ENCODE data around the gene SLC39A11. TPM values are rescaled to one million over a fixed set of nuclear protein-coding genes. Genes with fewer than 3 reads are reported as not detected.

SLC39A11 gene
- polyA plus RNA-seq, 1 donor from 2014 or later: 8.0 TPM

GRCh38 chr17:73140566-73140965 is 48.1 kb upstream of the SLC39A11 start:
- Histone ChIP-seq H3K4me2 (ENCODE audit: low read length) (no peak overlapping the region), H3K9ac (ENCODE audit: low read length) (no peak overlapping the region), H3K9me2 (ENCODE audit: insufficient read depth, low read length) (no peaks in the 10 kb centered on the region), H4K20me1 (ENCODE audit: insufficient read depth) (no peaks in the 10 kb centered on the region), H3K79me2 (replicated peaks; ENCODE audit: insufficient read depth, low read length) (no peaks in the 10 kb centered on the region), H3K27ac (ENCODE audit: low read length) (no peak overlapping the region), H3K36me3 (ENCODE audit: insufficient read depth, low read length) (no peaks in the 10 kb centered on the region), H3K9me3 (ENCODE audit: low read length) (no peaks in the 10 kb centered on the region), H3K4me3 (ENCODE audit: low read length) (no peak overlapping the region), H3K27me3 (ENCODE audit: insufficient read depth, low read depth, low read length) (no peaks in the 10 kb centered on the region), H3F3A (ENCODE audit: insufficient read depth, low read length, poor library complexity, severe bottlenecking) (no peaks in the 10 kb centered on the region), H2AFZ (ENCODE audit: low read depth, low read length) (no peak overlapping the region)
- TF ChIP-seq REST (IDR thresholded peaks at IDR 0.05; ENCODE audit: borderline replicate concordance) (no peak), EZH2 (IDR thresholded peaks at IDR 0.05; ENCODE audit: borderline replicate concordance, insufficient read depth, low read length, poor library complexity, severe bottlenecking) (no peak), TAF1 (IDR thresholded peaks at IDR 0.05; ENCODE audit: low read depth) (no peak), RAD21 (conservative IDR thresholded peaks at IDR 0.05) (no peak), POLR2AphosphoS5 (IDR thresholded peaks at IDR 0.05) (no peak), SMC3 (conservative IDR thresholded peaks at IDR 0.05; ENCODE audit: poor library complexity) (no peak), EP300 (conservative IDR thresholded peaks at IDR 0.05; ENCODE audit: poor library complexity, severe bottlenecking) (no peak)

GRCh38 chr17:73139296-73139695 is 46.8 kb upstream of the SLC39A11 start:
- Histone ChIP-seq H3K9me2 (ENCODE audit: insufficient read depth, low read length) (no peaks in the 10 kb centered on the region), H3K27me3 (ENCODE audit: insufficient read depth, low read depth, low read length) (no peaks in the 10 kb centered on the region)
- TF ChIP-seq RAD21 (conservative IDR thresholded peaks at IDR 0.05) (no peak), REST (IDR thresholded peaks at IDR 0.05; ENCODE audit: borderline replicate concordance) (no peak), POLR2AphosphoS5 (IDR thresholded peaks at IDR 0.05) (no peak), TAF1 (IDR thresholded peaks at IDR 0.05; ENCODE audit: low read depth) (no peak), CTCF (IDR thresholded peaks at IDR 0.05; ENCODE audit: poor library complexity, severe bottlenecking) (no peak), EZH2 (IDR thresholded peaks at IDR 0.05; ENCODE audit: borderline replicate concordance, insufficient read depth, low read length, poor library complexity, severe bottlenecking) (no peak), SMC3 (conservative IDR thresholded peaks at IDR 0.05; ENCODE audit: poor library complexity) (no peak), MXI1 (conservative IDR thresholded peaks at IDR 0.05; ENCODE audit: poor library complexity, severe bottlenecking) (no peak), EP300 (conservative IDR thresholded peaks at IDR 0.05; ENCODE audit: poor library complexity, severe bottlenecking) (no peak)

More at GRCh38 chr17:73139296-73139695, 46.8 kb upstream of the SLC39A11 start:
- no peaks in the 10 kb centered on the region for H4K20me1 ChIP-seq (ENCODE audit: insufficient read depth)
- H3F3A ChIP-seq (ENCODE audit: insufficient read depth, low read length, poor library complexity, severe bottlenecking): no peaks in the 10 kb centered on the region
- no peak overlapping the region for H3K9ac ChIP-seq (ENCODE audit: low read length)
- H2AFZ ChIP-seq (ENCODE audit: low read depth, low read length): no peak overlapping the region
- no peaks in the 10 kb centered on the region for H3K9me3 ChIP-seq (ENCODE audit: low read length)
- no peaks in the 10 kb centered on the region for H3K36me3 ChIP-seq (ENCODE audit: insufficient read depth, low read length)
- no peak overlapping the region for H3K4me3 ChIP-seq (ENCODE audit: low read length)
- no peak overlapping the region for H3K4me2 ChIP-seq (ENCODE audit: low read length)
- H3K27ac ChIP-seq (ENCODE audit: low read length): no peak overlapping the region
- no peaks in the 10 kb centered on the region for H3K79me2 ChIP-seq (replicated peaks; ENCODE audit: insufficient read depth, low read length)
